ENCODE measurements around the gene LPCAT1.
A peak's percentile ranks its signal among the peaks of the same experiment; 100 is the strongest.

Gene LPCAT1

GRCh38 chr5:1484730-1485578, 38.8 kb downstream of the LPCAT1 start:
- H4K20me1 ChIP-seq (ENCODE audit: insufficient read depth, low read length, poor library complexity, severe bottlenecking) = no peaks in the 10 kb centered on the region
- no peaks in the 10 kb centered on the region for H3K9me3 ChIP-seq (ENCODE audit: insufficient read depth, low read depth, low read length)
- no peaks in the 10 kb centered on the region for H3K27me3 ChIP-seq (ENCODE audit: insufficient read depth, low read length, poor library complexity, severe bottlenecking)
- no peaks in the 10 kb centered on the region for H3K79me2 ChIP-seq (ENCODE audit: insufficient read depth, low read length)
- no peaks in the 10 kb centered on the region for H3F3A ChIP-seq (ENCODE audit: low read depth)
- no peak overlapping the region for H3K4me3 ChIP-seq (ENCODE audit: low read length, poor library complexity, severe bottlenecking)
- no peak overlapping the region for H2AFZ ChIP-seq (ENCODE audit: low read length)
- H3K9me2 ChIP-seq (replicated peaks; ENCODE audit: low read depth, low read length) = no peaks in the 10 kb centered on the region
- peaks cover 44% of the 10 kb centered on the region for H3K36me3 ChIP-seq (ENCODE audit: insufficient read depth, low read length)
- H3K9ac ChIP-seq (ENCODE audit: low read depth, low read length, poor library complexity, severe bottlenecking) = peak overlapping the region; percentile 5
- no peak for TF ChIP-seq EZH2phosphoT487 (IDR thresholded peaks at IDR 0.05; ENCODE audit: borderline replicate concordance)
- TF ChIP-seq, protein P1, sequence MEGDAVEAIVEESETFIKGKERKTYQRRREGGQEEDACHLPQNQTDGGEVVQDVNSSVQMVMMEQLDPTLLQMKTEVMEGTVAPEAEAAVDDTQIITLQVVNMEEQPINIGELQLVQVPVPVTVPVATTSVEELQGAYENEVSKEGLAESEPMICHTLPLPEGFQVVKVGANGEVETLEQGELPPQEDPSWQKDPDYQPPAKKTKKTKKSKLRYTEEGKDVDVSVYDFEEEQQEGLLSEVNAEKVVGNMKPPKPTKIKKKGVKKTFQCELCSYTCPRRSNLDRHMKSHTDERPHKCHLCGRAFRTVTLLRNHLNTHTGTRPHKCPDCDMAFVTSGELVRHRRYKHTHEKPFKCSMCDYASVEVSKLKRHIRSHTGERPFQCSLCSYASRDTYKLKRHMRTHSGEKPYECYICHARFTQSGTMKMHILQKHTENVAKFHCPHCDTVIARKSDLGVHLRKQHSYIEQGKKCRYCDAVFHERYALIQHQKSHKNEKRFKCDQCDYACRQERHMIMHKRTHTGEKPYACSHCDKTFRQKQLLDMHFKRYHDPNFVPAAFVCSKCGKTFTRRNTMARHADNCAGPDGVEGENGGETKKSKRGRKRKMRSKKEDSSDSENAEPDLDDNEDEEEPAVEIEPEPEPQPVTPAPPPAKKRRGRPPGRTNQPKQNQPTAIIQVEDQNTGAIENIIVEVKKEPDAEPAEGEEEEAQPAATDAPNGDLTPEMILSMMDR (conservative IDR thresholded peaks at IDR 0.05; ENCODE audit: low read length) = no peak
- H3K4me1 ChIP-seq (ENCODE audit: insufficient read depth, low read length, poor library complexity, severe bottlenecking) = peaks cover 12% of the 10 kb centered on the region
- H3K4me2 ChIP-seq (ENCODE audit: low read depth, low read length, poor library complexity, severe bottlenecking) = peak overlapping the region; percentile 48

DNA sequence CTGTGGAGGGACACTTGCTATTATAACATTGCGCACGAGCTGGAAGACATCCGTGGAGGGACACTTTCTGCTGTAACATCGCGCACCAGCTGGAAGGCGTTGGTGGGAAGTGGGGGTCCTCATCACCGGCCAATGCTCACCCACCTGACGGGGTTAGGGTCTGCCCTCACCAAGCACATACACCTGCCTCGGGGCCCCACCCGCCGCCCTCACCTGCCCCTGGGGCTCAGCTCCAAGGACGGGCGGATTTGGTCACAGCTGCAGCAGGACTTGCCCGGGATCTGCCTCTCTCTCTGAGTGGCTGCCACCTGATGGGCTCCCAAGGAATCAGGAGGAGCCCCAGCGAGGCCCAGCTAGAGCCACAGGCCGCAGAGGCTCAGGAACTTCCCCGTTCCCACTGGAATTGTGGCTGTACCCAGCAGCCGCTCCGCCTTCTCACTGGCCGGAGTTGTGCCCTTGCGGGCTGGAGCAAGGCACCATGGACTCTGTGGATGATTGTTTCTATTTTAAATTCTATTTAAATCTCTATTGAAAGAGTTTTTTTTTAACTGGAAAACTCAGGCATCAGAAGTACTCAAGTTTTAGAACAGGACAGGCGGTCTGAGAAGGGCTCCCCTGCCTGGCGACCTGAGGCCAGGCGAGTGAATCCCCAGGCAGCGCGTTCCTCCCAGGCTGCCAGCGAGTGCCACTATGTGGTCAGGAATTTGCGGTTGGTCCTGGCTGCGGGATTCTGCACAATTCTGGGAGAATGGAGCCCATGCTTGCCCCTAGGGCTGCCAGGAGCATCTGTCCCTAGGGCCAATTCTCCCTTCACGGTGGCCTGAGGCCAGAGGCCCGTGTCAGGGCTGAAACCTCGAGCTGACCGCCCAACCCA, 39.7 kb downstream of the LPCAT1 start:
- TF ChIP-seq, protein P1 (conservative IDR thresholded peaks at IDR 0.05; ENCODE audit: low read length) = no peak
- no peak for TF ChIP-seq EZH2phosphoT487 (IDR thresholded peaks at IDR 0.05; ENCODE audit: borderline replicate concordance)
- H3F3A ChIP-seq (ENCODE audit: low read depth) = no peaks in the 10 kb centered on the region
- H3K4me1 ChIP-seq (ENCODE audit: insufficient read depth, low read length, poor library complexity, severe bottlenecking) = peaks cover 12% of the 10 kb centered on the region
- H3K4me2 ChIP-seq (ENCODE audit: low read depth, low read length, poor library complexity, severe bottlenecking) = peak overlapping the region; percentile 48
- H3K36me3 ChIP-seq (ENCODE audit: insufficient read depth, low read length) = peaks cover 39% of the 10 kb centered on the region
- no peaks in the 10 kb centered on the region for H3K79me2 ChIP-seq (ENCODE audit: insufficient read depth, low read length)
- H3K9me3 ChIP-seq (ENCODE audit: insufficient read depth, low read depth, low read length) = no peaks in the 10 kb centered on the region
- H2AFZ ChIP-seq (ENCODE audit: low read length) = no peak overlapping the region
- no peak overlapping the region for H3K9ac ChIP-seq (ENCODE audit: low read depth, low read length, poor library complexity, severe bottlenecking)
- no peaks in the 10 kb centered on the region for H3K9me2 ChIP-seq (replicated peaks; ENCODE audit: low read depth, low read length)
- H4K20me1 ChIP-seq (ENCODE audit: insufficient read depth, low read length, poor library complexity, severe bottlenecking) = no peaks in the 10 kb centered on the region
- no peak overlapping the region for H3K4me3 ChIP-seq (ENCODE audit: low read length, poor library complexity, severe bottlenecking)
- no peaks in the 10 kb centered on the region for H3K27me3 ChIP-seq (ENCODE audit: insufficient read depth, low read length, poor library complexity, severe bottlenecking)

DNA sequence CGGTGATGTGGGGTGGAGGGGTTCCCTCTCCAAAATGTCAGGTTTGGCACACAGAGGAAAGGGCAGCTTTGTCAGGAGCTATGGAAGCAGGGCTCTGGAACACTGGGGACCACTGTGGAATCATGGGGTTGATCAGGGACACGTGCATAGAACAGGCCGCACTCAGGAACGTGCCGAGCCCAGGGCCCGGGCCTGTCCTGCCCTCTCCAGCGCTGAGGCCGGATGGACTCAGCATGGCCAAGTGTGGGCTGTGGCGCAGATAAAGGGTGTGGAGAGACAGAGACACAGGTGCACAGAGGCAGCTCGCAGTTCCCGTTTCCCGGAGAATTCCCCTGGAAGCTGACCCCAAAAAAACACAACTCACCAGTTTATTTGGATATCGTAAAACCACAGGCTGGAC, 40.7 kb downstream of the LPCAT1 start:
- no peak overlapping the region for H3K9ac ChIP-seq (ENCODE audit: low read depth, low read length, poor library complexity, severe bottlenecking)
- no peaks in the 10 kb centered on the region for H3K79me2 ChIP-seq (ENCODE audit: insufficient read depth, low read length)
- H2AFZ ChIP-seq (ENCODE audit: low read length) = no peak overlapping the region
- H3K4me1 ChIP-seq (ENCODE audit: insufficient read depth, low read length, poor library complexity, severe bottlenecking) = peaks cover 12% of the 10 kb centered on the region
- TF ChIP-seq, protein P1 (conservative IDR thresholded peaks at IDR 0.05; ENCODE audit: low read length) = no peak
- TF ChIP-seq EZH2phosphoT487 (IDR thresholded peaks at IDR 0.05; ENCODE audit: borderline replicate concordance) = no peak
- H3K27me3 ChIP-seq (ENCODE audit: insufficient read depth, low read length, poor library complexity, severe bottlenecking) = no peaks in the 10 kb centered on the region
- H3K9me2 ChIP-seq (replicated peaks; ENCODE audit: low read depth, low read length) = no peaks in the 10 kb centered on the region
- peaks cover 42% of the 10 kb centered on the region for H3K36me3 ChIP-seq (ENCODE audit: insufficient read depth, low read length)
- no peaks in the 10 kb centered on the region for H3F3A ChIP-seq (ENCODE audit: low read depth)
- no peaks in the 10 kb centered on the region for H3K9me3 ChIP-seq (ENCODE audit: insufficient read depth, low read depth, low read length)
- no peaks in the 10 kb centered on the region for H4K20me1 ChIP-seq (ENCODE audit: insufficient read depth, low read length, poor library complexity, severe bottlenecking)
- H3K4me2 ChIP-seq (ENCODE audit: low read depth, low read length, poor library complexity, severe bottlenecking) = no peak overlapping the region
- H3K4me3 ChIP-seq (ENCODE audit: low read length, poor library complexity, severe bottlenecking) = no peak overlapping the region

Data from Loucy (cell line).